KMS-11 (cell line): ENCODE measurements around the gene DGKB.

Experiments
- H2AFZ ChIP-seq: fragments of 200-600 bp; sonication (generic); 2 replicates; pipeline ENCODE4 v1.6.1; 2016; ENCODE audit warnings: antibody characterized with exemption, mixed run types, low read depth
- H3K27ac ChIP-seq: fragments of 200-600 bp; sonication (generic); 2 replicates; pipeline ENCODE4 v1.6.1; 2016; ENCODE audit warnings: mild to moderate bottlenecking, mixed run types
- H3K27me3 ChIP-seq: fragments of 200-600 bp; sonication (generic); 2 replicates; pipeline ENCODE4 v1.6.1; 2017; ENCODE audit warnings: mild to moderate bottlenecking, low read depth, mixed run types, moderate library complexity; ENCODE audit not compliant: insufficient read depth
- H3K36me3 ChIP-seq: fragments of 200-600 bp; sonication (generic); 2 replicates; pipeline ENCODE4 v1.6.1; 2017; ENCODE audit warnings: mild to moderate bottlenecking, mixed run types; ENCODE audit not compliant: insufficient read depth
- H3K4me1 ChIP-seq: fragments of 200-600 bp; sonication (generic); 2 replicates; pipeline ENCODE4 v1.6.1; 2016; ENCODE audit warnings: mild to moderate bottlenecking, low read depth, mixed run types; ENCODE audit not compliant: poor library complexity, severe bottlenecking
- H3K4me2 ChIP-seq: fragments of 200-600 bp; sonication (generic); 2 replicates; pipeline ENCODE4 v1.7.0; 2016; ENCODE audit warnings: mild to moderate bottlenecking, mixed run types
- H3K4me3 ChIP-seq: fragments of 200-600 bp; sonication (generic); IDR thresholded peaks from 2 replicates; pipeline ENCODE4 v1.6.1; 2017; ENCODE audit warnings: low read depth, low read length, mixed read lengths; ENCODE audit not compliant: insufficient read depth
- H3K79me2 ChIP-seq: fragments of 200-600 bp; sonication (generic); 2 replicates; pipeline ENCODE4 v1.6.1; 2016; ENCODE audit warnings: low read depth, mixed run types; ENCODE audit not compliant: insufficient read depth
- H3K9ac ChIP-seq: fragments of 200-600 bp; sonication (generic); 2 replicates; pipeline ENCODE4 v1.6.1; 2016; ENCODE audit warnings: mild to moderate bottlenecking, mixed run types
- H4K20me1 ChIP-seq: fragments of 200-600 bp; sonication (generic); 2 replicates; pipeline ENCODE4 v1.6.1; 2016; ENCODE audit warnings: mild to moderate bottlenecking, mixed run types; ENCODE audit not compliant: insufficient read depth
- CTCF ChIP-seq: fragments of 200-600 bp; sonication (generic); conservative IDR thresholded peaks from 2 replicates; pipeline ENCODE4 v1.6.1; 2017; ENCODE audit warnings: low read depth, mild to moderate bottlenecking, antibody characterized with exemption, low read length, moderate library complexity, mixed read lengths

The DGKB gene

GRCh38 chr7:14147532-14147931, 755.0 kb downstream of the DGKB start:
- Histone ChIP-seq H3K4me1 (no peaks in the 10 kb centered on the region), H3K9ac (no peak overlapping the region), H3K79me2 (no peaks in the 10 kb centered on the region), H3K36me3 (no peaks in the 10 kb centered on the region), H3K4me2 (no peak overlapping the region), H3K27ac (no peak overlapping the region), H3K4me3 (no peak overlapping the region), H3K27me3 (no peaks in the 10 kb centered on the region), H4K20me1 (no peaks in the 10 kb centered on the region), H2AFZ (no peak overlapping the region)
- no peak for TF ChIP-seq CTCF

GRCh38 chr7:14144538-14144937, 758.0 kb downstream of the DGKB start:
- Histone ChIP-seq H3K4me2 (no peak overlapping the region), H3K9ac (no peak overlapping the region), H3K79me2 (no peaks in the 10 kb centered on the region), H2AFZ (no peak overlapping the region), H3K36me3 (no peaks in the 10 kb centered on the region), H4K20me1 (no peaks in the 10 kb centered on the region), H3K4me3 (no peak overlapping the region), H3K4me1 (no peaks in the 10 kb centered on the region), H3K27ac (no peak overlapping the region), H3K27me3 (no peaks in the 10 kb centered on the region)
- no peak for TF ChIP-seq CTCF

- Histone ChIP-seq H3K4me3 (no peak overlapping the region), H3K4me1 (no peaks in the 10 kb centered on the region), H3K27me3 (no peaks in the 10 kb centered on the region), H2AFZ (no peak overlapping the region), H3K9ac (no peak overlapping the region), H3K36me3 (no peaks in the 10 kb centered on the region), H3K27ac (no peak overlapping the region), H3K79me2 (no peaks in the 10 kb centered on the region), H4K20me1 (no peaks in the 10 kb centered on the region), H3K4me2 (no peak overlapping the region)
- TF ChIP-seq CTCF = no peak
Observed at GRCh38 chr7:14144109-14144508, 758.4 kb downstream of the DGKB start.

- H3K4me1 ChIP-seq = no peaks in the 10 kb centered on the region
- no peak overlapping the region for H3K9ac ChIP-seq
- no peak overlapping the region for H3K27ac ChIP-seq
- H4K20me1 ChIP-seq = no peaks in the 10 kb centered on the region
- H3K4me2 ChIP-seq = no peak overlapping the region
- H3K36me3 ChIP-seq = no peaks in the 10 kb centered on the region
- H3K27me3 ChIP-seq = no peaks in the 10 kb centered on the region
- H2AFZ ChIP-seq = no peak overlapping the region
- H3K4me3 ChIP-seq = no peak overlapping the region
- no peaks in the 10 kb centered on the region for H3K79me2 ChIP-seq
- no peak for TF ChIP-seq CTCF
Observed at GRCh38 chr7:14137676-14138075, 764.9 kb downstream of the DGKB start.

GRCh38 chr7:14133752-14134151, 768.8 kb downstream of the DGKB start:
- no peaks in the 10 kb centered on the region for H4K20me1 ChIP-seq
- no peak overlapping the region for H3K4me2 ChIP-seq
- H3K27ac ChIP-seq = no peak overlapping the region
- H3K9ac ChIP-seq = no peak overlapping the region
- no peaks in the 10 kb centered on the region for H3K4me1 ChIP-seq
- TF ChIP-seq CTCF = no peak
- no peaks in the 10 kb centered on the region for H3K27me3 ChIP-seq
- H2AFZ ChIP-seq = no peak overlapping the region
- no peaks in the 10 kb centered on the region for H3K79me2 ChIP-seq
- H3K36me3 ChIP-seq = no peaks in the 10 kb centered on the region
- no peak overlapping the region for H3K4me3 ChIP-seq
